ENCODE results near the gene C1QTNF5.
A peak's percentile ranks its signal among the peaks of the same experiment; 100 is the strongest.

C1QTNF5 gene

GRCh38 chr11:119337581-119338317 is 2.9 kb downstream of the C1QTNF5 start:
- no peak for DNase-seq (ENCODE audit: low spot score)

DNA sequence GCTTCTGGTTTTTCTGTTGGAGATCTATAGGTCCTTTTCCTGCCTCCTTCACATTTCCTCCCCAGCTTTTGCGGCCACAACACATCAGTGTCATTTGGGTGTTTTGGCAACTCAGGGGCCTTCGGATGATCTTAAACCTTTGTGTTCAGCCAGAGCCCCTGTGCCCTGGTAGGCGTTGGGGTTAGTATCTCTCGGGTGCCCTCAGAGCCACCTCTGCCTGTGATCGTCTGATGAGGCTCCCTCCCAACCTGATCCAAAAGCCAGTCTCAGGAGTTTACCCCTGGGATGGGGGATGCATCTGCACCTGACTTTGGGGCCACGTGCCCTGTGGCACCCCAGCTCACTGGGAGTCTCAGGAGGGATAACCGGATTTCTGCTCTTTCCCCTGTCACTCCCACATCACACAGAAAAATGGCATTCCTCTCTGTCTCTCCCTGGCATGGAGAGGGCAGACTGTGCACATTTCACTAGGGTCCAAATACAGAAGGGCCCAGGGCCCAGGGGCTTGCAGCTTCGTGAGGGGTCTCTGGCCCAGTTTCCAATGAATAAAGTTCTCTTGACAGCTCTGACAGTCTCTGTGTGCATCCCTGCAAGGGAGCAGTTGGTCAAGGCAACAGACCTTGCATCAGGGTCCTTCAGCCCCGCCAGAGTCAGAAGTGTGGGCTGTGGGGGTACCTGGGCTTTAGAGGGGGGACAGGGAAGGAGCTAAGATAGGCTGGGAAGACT is 3.8 kb downstream of the C1QTNF5 start:
- DNase-seq (ENCODE audit: low spot score), result no peak

- no peak for DNase-seq (ENCODE audit: low spot score)
Observed at GRCh38 chr11:119335655-119336543, 4.8 kb downstream of the C1QTNF5 start.

- DNase-seq (ENCODE audit: low spot score), result no peak
Observed at GRCh38 chr11:119335091-119335654, 5.5 kb downstream of the C1QTNF5 start.

- peak; percentile 97 for DNase-seq (ENCODE audit: low spot score)
Observed at GRCh38 chr11:119334174-119334930, 6.3 kb downstream of the C1QTNF5 start, which contains the start of gene RNF26. Gene RNF26, plus strand, starts transcription at chr11:119334527. Its CDS starts 596 bp downstream, at chr11:119335123.

GRCh38 chr11:119332111-119332765 is 8.4 kb downstream of the C1QTNF5 start:
- no peak for DNase-seq (ENCODE audit: low spot score)

DNA sequence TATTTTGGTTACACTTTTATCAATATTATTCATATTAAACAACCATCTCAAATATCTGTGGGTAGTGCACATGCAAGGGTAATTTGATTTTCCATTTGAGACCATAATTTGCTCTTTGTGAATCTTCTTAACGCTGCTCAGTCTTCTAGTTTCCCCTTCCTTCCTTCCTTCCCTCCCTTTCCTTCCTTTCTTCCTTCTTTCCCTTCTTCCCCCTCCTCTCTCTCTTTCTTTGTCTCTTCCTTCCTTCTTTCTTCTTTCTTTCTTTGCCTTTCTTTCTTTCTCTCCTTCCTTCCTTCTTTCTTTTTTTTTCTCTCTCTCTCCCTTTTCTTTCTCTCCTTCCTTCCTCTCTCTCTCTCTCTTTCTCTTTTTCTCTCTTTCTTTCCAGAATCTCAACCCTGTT is 10.4 kb downstream of the C1QTNF5 start:
- no peak for DNase-seq (ENCODE audit: low spot score)

- DNase-seq (ENCODE audit: low spot score), result no peak
Observed at GRCh38 chr11:119329320-119329719, 11.4 kb downstream of the C1QTNF5 start.

DNA sequence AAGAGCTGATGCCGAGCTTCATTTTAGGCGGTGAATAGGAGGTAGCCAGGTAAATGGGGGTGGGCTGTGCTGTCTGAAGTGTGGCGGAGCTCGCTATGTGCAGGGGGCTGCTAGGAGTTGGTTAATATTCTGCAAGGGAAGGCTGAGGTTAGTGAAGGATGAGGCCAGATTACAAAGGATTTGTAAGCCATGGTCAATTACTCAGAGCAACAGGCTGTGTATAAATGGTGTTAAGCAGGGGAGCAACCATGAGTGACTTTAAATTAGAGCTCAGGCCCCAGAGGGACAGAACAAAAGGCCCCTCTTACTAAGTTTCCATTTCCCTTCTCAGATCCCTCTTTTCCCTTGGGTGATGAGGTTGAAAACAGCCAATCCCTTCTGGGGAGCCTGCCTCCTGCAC is 16.5 kb downstream of the C1QTNF5 start:
- no peak for DNase-seq (ENCODE audit: low spot score)

DNA sequence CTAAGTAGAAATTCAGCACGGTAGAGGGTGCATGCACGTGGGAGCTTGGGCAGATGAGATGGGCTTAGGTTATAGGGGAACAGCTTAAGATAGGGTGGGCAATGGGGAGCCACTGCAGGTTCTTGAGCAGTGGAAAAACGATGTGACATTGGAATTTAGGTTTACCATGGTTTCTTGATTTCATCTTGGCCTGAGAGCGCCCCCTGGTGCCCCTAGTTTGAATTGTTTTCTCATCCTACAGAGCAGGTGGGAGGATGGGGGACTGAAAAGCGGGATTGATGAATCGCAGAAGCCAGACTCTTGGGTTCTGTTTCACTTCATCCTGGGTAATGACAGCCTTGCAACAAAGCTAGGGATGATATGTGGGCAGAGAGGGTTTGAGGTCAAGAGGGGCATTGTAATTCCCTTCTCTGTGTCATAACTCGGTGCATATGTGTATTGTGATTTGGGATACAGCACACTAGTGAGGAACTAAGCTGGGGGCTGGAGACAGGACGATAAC is 17.1 kb downstream of the C1QTNF5 start:
- DNase-seq (ENCODE audit: low spot score), result peak; percentile 47

- DNase-seq (ENCODE audit: low spot score), result no peak
Observed at GRCh38 chr11:119322921-119323531, 17.7 kb downstream of the C1QTNF5 start.

- no peak for DNase-seq (ENCODE audit: low spot score)
Observed at GRCh38 chr11:119322360-119322739, 18.3 kb downstream of the C1QTNF5 start.

GRCh38 chr11:119320776-119321524 is 19.7 kb downstream of the C1QTNF5 start:
- DNase-seq (ENCODE audit: low spot score), result peak; percentile 62

DNA sequence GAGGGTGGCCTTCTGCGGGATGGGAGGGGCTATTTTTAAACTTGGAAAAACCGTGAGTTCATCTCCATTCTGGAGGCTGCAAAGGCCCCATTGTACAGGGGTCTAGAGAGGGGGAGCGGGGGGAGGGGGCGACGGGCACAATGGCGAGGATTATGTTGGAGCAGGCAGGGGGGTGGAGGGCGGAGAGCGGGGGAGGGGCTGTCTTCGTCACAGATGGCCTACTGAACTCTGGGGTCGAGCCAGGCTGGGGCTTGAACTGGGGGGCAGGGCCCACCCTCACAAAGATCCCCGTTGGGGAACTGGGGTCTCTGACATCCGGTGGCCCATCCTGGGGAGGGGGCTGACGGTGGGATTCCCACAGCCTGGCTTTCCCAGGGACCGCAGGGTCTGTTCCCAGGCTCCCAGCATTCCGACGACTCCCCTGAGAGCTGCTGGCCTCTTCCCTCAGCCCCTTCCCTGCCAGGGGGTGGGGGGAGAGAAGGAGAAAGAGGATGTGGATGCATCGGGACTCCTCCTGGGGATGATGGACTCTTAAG is 20.4 kb downstream of the C1QTNF5 start:
- DNase-seq (ENCODE audit: low spot score), result no peak

DNA sequence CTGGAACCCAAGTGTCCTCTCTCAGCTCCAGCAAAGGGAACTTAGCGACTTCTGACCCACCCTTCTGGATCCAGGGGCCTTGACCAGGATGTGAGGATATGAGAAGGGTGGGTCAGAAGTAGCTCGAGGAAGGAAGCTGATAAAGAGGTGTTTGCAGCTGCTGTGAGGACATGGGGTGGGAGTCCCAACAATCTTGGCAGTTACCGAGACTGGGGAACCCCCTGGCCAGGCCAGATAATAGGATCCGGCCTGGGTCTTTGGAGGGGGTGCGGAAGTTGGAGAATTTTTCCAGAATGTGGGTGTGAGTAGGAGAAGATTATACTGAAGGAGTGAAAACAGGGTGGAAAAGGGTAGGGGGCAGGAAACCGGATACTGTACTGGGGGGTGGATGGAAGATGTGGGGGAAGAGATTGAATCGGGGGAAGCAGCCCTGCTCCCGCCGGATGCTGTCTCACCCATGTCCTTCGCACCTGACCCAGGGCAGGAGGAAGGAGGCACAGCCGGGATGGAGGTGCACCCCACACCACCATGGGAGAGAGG is 20.9 kb downstream of the C1QTNF5 start:
- no peak for DNase-seq (ENCODE audit: low spot score)

- no peak for DNase-seq (ENCODE audit: low spot score)
Observed at GRCh38 chr11:119319136-119319699, 21.5 kb downstream of the C1QTNF5 start.

DNA sequence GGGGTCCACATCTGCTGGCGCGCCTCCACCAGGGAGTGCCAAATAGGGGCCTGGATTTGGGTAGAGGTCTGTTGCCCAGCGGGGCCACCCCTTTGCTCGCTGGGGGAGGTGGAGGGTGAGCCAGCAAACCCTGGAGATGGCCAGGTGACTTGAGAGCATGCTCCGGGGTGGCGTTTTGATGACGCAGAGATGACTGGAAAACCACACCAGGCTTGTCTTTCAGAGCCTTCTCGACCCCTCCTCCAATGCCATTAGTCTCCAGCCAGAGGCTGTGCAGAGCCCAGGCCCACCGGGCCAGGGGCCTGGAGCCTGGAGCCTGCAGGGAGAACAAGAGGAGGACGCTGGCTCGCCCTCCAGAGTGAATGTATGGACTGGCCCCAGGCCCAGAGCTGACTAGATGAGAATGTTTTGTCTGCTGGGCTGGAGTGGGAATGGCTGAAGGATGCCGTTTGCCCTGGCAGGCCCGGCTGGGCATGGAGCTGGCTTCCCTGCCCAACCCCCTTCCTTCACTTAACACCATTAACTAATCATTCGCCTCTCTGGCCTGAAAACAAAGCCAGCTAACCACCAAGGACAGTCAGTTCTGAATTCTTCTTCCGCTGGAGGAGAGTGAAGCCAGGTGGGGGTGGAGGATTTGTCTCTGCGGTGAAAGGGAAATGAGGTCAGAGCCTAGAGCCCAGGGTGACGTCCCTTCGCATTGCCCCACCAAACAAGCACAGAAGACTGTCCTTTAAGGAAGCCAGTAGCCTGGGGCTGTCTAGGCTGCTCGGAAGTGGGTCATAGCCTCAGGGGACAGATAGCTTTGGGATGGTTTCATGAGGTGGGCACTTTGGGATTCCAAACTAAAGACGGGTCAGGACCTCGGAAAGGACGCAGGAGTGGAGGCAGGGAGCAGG is 22.2 kb downstream of the C1QTNF5 start:
- no peak for DNase-seq (ENCODE audit: low spot score)
